RWPE2 (cell line): ENCODE results near the gene ACOT12.
"Not testable (repeated sequence)": the region's sequence is repeated elsewhere in the genome, so short reads cannot be mapped to it uniquely, and the experiment has no call there.

ENCODE experiments used
- ATAC-seq: fragments of 200-7000 bp; cut with Tn5 transposase; 3 replicates; pipeline ENCODE4 v1.9.1; 2021; ENCODE audit warnings: low read depth
- DNase-seq: peaks from one replicate; pipeline ENCODE4 v3.0.0-alpha.2; 2020; ENCODE audit warnings: low spot score
- H3K27ac ChIP-seq: fragments of 450-650 bp; 2 replicates; pipeline ENCODE4 v1.5.1; 2017; ENCODE audit warnings: mild to moderate bottlenecking; ENCODE audit not compliant: poor library complexity, severe bottlenecking
- H3K27me3 ChIP-seq: fragments of 250-450 bp; sonication (Bioruptor Pico); 2 replicates; pipeline ENCODE4 v1.5.1; 2021; ENCODE audit warnings: mild to moderate bottlenecking, moderate library complexity; ENCODE audit not compliant: insufficient read depth, poor library complexity, severe bottlenecking
- H3K36me3 ChIP-seq: fragments of 250-450 bp; sonication (Bioruptor Pico); 2 replicates; pipeline ENCODE4 v1.5.1; 2020; ENCODE audit warnings: low read depth, mild to moderate bottlenecking, moderate library complexity
- H3K4me1 ChIP-seq: fragments of 250-450 bp; sonication (Bioruptor Pico); 2 replicates; pipeline ENCODE4 v1.5.1; 2021; ENCODE audit warnings: mild to moderate bottlenecking, moderate library complexity; ENCODE audit not compliant: insufficient read depth, poor library complexity, severe bottlenecking
- H3K4me3 ChIP-seq: fragments of 250-450 bp; sonication (Bioruptor Pico); 2 replicates; pipeline ENCODE4 v1.5.1; 2021; ENCODE audit warnings: mild to moderate bottlenecking, moderate library complexity; ENCODE audit not compliant: severe bottlenecking
- H3K9me3 ChIP-seq: fragments of 250-450 bp; sonication (Bioruptor Pico); 2 replicates; pipeline ENCODE4 v1.5.1; 2021; ENCODE audit warnings: mild to moderate bottlenecking, moderate library complexity; ENCODE audit not compliant: severe bottlenecking
- TF ChIP-seq, protein P1 (sequence below): fragments of 450-650 bp; IDR thresholded peaks from one replicate; pipeline ENCODE4 v1.5.1; 2017; ENCODE audit warnings: mild to moderate bottlenecking, moderate library complexity; ENCODE audit not compliant: poor library complexity, severe bottlenecking

The ACOT12 gene

DNA sequence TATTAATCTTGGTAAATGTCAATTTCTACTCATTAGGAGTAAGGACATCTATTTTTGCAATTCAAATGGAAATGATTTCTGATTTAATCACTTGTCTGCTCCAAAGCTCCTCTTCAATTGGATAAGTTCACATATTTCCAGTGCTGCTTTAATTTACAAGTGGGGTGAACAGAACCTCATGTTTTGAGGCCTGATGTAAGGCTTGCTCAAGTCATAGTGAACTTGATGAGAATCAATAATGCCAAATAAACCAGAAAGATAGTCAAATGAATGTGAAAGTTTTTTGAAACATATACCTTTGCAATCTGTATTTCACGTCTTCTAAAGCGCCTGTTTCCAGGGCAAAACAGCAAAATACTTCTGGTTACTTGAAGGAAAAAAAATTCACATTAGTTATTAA, 15.4 kb upstream of the ACOT12 start:
- TF ChIP-seq, protein P1, sequence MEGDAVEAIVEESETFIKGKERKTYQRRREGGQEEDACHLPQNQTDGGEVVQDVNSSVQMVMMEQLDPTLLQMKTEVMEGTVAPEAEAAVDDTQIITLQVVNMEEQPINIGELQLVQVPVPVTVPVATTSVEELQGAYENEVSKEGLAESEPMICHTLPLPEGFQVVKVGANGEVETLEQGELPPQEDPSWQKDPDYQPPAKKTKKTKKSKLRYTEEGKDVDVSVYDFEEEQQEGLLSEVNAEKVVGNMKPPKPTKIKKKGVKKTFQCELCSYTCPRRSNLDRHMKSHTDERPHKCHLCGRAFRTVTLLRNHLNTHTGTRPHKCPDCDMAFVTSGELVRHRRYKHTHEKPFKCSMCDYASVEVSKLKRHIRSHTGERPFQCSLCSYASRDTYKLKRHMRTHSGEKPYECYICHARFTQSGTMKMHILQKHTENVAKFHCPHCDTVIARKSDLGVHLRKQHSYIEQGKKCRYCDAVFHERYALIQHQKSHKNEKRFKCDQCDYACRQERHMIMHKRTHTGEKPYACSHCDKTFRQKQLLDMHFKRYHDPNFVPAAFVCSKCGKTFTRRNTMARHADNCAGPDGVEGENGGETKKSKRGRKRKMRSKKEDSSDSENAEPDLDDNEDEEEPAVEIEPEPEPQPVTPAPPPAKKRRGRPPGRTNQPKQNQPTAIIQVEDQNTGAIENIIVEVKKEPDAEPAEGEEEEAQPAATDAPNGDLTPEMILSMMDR: no peak
- 0 out of 2 replicates have a peak, but pooled peaks cover 3% of the 10 kb centered on the region for H3K36me3 ChIP-seq
- DNase-seq (no peak), ATAC-seq (no peak)
- no peak overlapping the region for H3K27ac ChIP-seq
- no peaks in the 10 kb centered on the region for H3K9me3 ChIP-seq
- no peak overlapping the region for H3K4me3 ChIP-seq
- no peaks in the 10 kb centered on the region for H3K4me1 ChIP-seq
- H3K27me3 ChIP-seq: no peaks in the 10 kb centered on the region

DNA sequence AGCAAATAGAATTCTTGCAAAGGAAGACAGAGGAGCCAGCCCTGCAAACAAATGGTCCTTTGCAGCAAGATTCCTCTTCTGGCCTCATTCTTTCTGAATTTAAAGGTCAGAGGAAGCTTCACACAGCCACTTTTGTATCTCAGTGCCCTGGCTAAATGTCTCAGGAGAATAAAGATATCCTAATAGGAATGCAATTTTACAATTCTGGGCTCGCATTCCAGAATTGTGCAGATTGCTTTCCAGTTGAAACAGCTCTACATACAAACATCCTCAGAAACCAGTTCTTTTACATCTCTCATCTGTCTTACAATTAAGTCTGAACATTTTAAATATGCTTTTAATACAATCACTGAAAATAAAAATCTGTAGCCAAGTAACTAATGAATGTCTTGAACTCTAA, 14.6 kb upstream of the ACOT12 start:
- ATAC-seq: no peak
- no peak for DNase-seq

DNA sequence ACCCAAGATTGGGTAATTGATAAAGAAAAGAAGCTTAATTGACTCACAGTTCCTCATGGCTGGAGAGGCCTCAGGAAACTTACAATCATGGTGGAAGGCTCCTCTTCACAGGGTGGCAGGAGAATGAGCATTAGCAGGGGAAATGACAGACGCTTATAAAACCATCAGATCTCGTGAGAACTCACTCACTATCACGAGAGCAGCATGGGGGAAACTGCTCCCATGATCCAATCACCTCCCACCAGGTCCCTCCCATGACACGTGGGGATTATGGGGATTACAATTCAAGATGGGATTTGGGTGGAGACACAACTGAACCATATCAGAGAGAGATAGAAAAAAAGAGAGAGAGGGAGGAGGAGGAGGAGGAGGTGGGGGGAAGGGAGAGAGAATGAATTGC, 13.9 kb upstream of the ACOT12 start:
- H3K4me1 ChIP-seq, H3K4me3 ChIP-seq, H3K27ac ChIP-seq, DNase-seq, ATAC-seq, H3K27me3 ChIP-seq, H3K36me3 ChIP-seq, H3K9me3 ChIP-seq: not testable (repeated sequence)

More for the DNA sequence above, 14.6 kb upstream of the ACOT12 start:
- Histone ChIP-seq H3K9me3 (no peaks in the 10 kb centered on the region), H3K36me3 (0 out of 2 replicates have a peak, but pooled peaks cover 3% of the 10 kb centered on the region), H3K4me3 (no peak overlapping the region), H3K27ac (no peak overlapping the region), H3K27me3 (no peaks in the 10 kb centered on the region), H3K4me1 (no peaks in the 10 kb centered on the region)
- TF ChIP-seq, protein P1: no peak

DNA sequence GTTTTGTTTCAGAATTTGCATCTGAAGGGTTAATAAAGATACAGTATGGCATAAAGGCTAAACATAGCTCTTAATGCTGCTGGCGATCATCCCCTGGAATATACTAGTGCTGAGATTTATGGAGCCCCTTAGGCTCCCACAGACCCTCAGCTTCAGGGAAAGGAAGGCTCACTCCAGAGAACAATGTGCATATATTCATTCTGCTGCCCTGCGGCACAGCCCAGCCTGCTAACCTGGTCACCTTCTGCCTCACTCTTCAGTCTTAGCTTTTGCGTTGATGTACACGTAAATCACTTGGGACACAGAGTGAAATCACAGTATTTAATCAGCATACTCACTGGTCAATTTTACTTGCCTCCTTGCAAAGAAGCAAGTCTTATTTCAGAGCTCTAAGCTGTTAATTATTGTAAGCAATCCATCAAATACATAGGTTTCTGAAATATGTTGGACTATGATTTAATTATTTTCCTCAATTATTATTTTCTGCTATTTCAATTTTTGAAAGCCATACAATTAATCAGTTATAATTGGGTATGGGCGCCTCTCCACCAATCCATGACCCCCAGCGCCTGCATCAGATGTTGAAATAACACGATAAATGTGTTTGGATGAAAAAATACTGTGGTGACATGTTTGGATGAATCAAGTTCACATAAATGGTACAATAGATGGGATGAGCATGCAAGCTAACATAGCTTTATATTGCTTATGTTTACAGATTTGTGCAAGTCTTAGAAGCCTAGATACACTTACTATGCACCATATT, 11.4 kb upstream of the ACOT12 start:
- TF ChIP-seq, protein P1: no peak
- Histone ChIP-seq H3K4me3 (no peak overlapping the region), H3K36me3 (no peaks in the 10 kb centered on the region), H3K27ac (no peak overlapping the region), H3K27me3 (no peaks in the 10 kb centered on the region), H3K9me3 (no peaks in the 10 kb centered on the region), H3K4me1 (no peaks in the 10 kb centered on the region)
- ATAC-seq (no peak), DNase-seq (no peak)

DNA sequence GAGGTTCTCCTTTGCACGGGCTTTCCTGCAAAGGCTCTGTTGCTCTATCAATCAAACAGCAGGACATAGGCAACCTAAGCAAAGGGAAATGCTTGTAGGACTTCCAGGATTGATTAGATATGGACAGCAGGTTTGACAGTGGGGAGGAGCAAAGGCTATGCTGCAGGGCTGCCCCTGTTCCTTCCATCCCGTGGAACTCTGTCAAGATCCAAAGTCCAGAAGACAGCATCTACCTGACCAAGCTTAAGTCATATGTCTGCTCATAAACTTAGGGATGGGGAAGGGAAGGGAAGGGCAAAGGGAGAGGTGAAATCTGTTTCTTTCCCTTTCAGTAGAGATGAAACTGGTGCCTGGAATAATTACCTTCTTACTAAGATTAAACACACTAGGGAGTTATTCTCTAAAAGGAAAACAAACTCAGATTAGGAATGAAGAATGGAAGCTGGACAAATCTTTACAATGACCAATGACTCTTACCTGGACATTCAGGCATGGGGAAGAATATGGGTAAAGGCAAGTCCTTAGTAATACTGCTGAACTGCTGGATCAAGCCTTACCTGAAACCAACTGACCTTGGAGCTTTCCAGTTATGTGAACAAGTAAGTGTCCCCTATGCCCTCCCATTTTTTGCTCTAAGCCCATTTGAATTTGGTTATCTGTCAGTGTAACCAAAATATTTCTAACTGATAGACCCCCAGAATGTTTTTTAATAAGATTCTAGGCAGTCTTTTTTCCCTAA, 8.4 kb upstream of the ACOT12 start:
- no peaks in the 10 kb centered on the region for H3K36me3 ChIP-seq
- DNase-seq (no peak), ATAC-seq (no peak)
- no peak overlapping the region for H3K4me3 ChIP-seq
- no peaks in the 10 kb centered on the region for H3K9me3 ChIP-seq
- H3K27ac ChIP-seq: no peak overlapping the region
- no peaks in the 10 kb centered on the region for H3K27me3 ChIP-seq
- H3K4me1 ChIP-seq: no peaks in the 10 kb centered on the region
- TF ChIP-seq, protein P1: no peak
